Measurements from ENCODE around the gene COL28A1. TPM values are rescaled to one million over a fixed set of nuclear protein-coding genes. Genes with fewer than 3 reads are reported as not detected.

The COL28A1 gene
- total RNA-seq, 2 experiments from 2014 or later, result not detected

GRCh38 chr7:7579638-7580037 is 44.0 kb upstream of the COL28A1 start:
- DNase-seq, result no peak
- Mint-ChIP-seq H3K9me3 (no peaks in the 10 kb centered on the region), H3K4me3 (no peak overlapping the region), H3K4me1 (ENCODE audit: low read depth) (peaks cover 4% of the 10 kb centered on the region), H3K27ac (no peak overlapping the region), H3K27me3 (no peaks in the 10 kb centered on the region), H3K36me3 (ENCODE audit: low read depth) (peaks cover 21% of the 10 kb centered on the region)
- intact Hi-C loops (cut with micrococcal nuclease), result no loop called here
- ChIA-PET CTCF (no interaction called here), POLR2A (no interaction called here)
- no peak for ATAC-seq
- TF ChIP-seq CTCF (IDR thresholded peaks at IDR 0.05), result no peak

GRCh38 chr7:7577888-7578287 is 42.2 kb upstream of the COL28A1 start:
- Mint-ChIP-seq H3K9me3 (no peaks in the 10 kb centered on the region), H3K4me3 (no peak overlapping the region), H3K27ac (no peak overlapping the region), H3K27me3 (no peaks in the 10 kb centered on the region), H3K36me3 (ENCODE audit: low read depth) (peaks cover 31% of the 10 kb centered on the region), H3K4me1 (ENCODE audit: low read depth) (peaks cover 14% of the 10 kb centered on the region)
- intact Hi-C loops (cut with micrococcal nuclease), result no loop called here
- ATAC-seq, result no peak
- no peak for DNase-seq
- CTCF ChIA-PET, result interaction anchor here (0.8 kb wide), 1 partner anchor 8 kb away, joined by 3 read pairs; no protein-coding TSS in a partner anchor
- POLR2A ChIA-PET, result no interaction called here
- no peak for TF ChIP-seq CTCF (IDR thresholded peaks at IDR 0.05)

GRCh38 chr7:7576344-7576743 is 40.7 kb upstream of the COL28A1 start:
- POLR2A ChIA-PET, result no interaction called here
- Mint-ChIP-seq H3K27me3 (no peaks in the 10 kb centered on the region), H3K36me3 (ENCODE audit: low read depth) (peaks cover 30% of the 10 kb centered on the region), H3K27ac (no peak overlapping the region), H3K9me3 (no peaks in the 10 kb centered on the region), H3K4me3 (no peak overlapping the region), H3K4me1 (ENCODE audit: low read depth) (peaks cover 20% of the 10 kb centered on the region)
- DNase-seq, result no peak
- CTCF ChIA-PET, result no interaction called here
- intact Hi-C loops (cut with micrococcal nuclease), result no loop called here
- no peak for TF ChIP-seq CTCF (IDR thresholded peaks at IDR 0.05)
- ATAC-seq, result no peak

GRCh38 chr7:7573701-7574100 is 38.0 kb upstream of the COL28A1 start:
- H3K36me3 Mint-ChIP-seq (ENCODE audit: low read depth), result peaks cover 46% of the 10 kb centered on the region
- intact Hi-C loops (cut with micrococcal nuclease), result no loop called here
- ChIA-PET POLR2A (no interaction called here), CTCF (no interaction called here)
- ATAC-seq (no peak), DNase-seq (no peak)
- H3K27me3 Mint-ChIP-seq, result no peaks in the 10 kb centered on the region
- H3K4me3 Mint-ChIP-seq, result no peak overlapping the region
- no peak for TF ChIP-seq CTCF (IDR thresholded peaks at IDR 0.05)
- H3K9me3 Mint-ChIP-seq, result no peaks in the 10 kb centered on the region
- peaks cover 41% of the 10 kb centered on the region for H3K4me1 Mint-ChIP-seq (ENCODE audit: low read depth)
- H3K27ac Mint-ChIP-seq, result no peak overlapping the region

- Mint-ChIP-seq H3K36me3 (ENCODE audit: low read depth) (peaks cover 54% of the 10 kb centered on the region), H3K9me3 (no peaks in the 10 kb centered on the region), H3K27me3 (no peaks in the 10 kb centered on the region), H3K27ac (no peak overlapping the region), H3K4me3 (no peak overlapping the region), H3K4me1 (ENCODE audit: low read depth) (peaks cover 43% of the 10 kb centered on the region)
- ATAC-seq (no peak), DNase-seq (no peak)
- no peak for TF ChIP-seq CTCF (IDR thresholded peaks at IDR 0.05)
- intact Hi-C loops (cut with micrococcal nuclease), result no loop called here
- ChIA-PET CTCF (no interaction called here), POLR2A (no interaction called here)
Observed at GRCh38 chr7:7570584-7570983, 34.9 kb upstream of the COL28A1 start.

Measured in activated CD8-positive, alpha-beta T cell treated with anti-CD3 and anti-CD28 coated beads for 36 hours (primary cell).